CD14-positive monocyte (primary cell): Measurements from ENCODE around the gene CEP131. TPM values are rescaled to one million over a fixed set of nuclear protein-coding genes. Genes with fewer than 3 reads are reported as not detected.

ENCODE experiments used
- DNase-seq, 3 donors: peaks; one replicate each; pipeline ENCODE4 v3.0.0-alpha.2; 2011 to 2022
- H2AFZ ChIP-seq: 2 replicates; pipeline ENCODE4 v1.6.0; 2012; ENCODE audit warnings: mild to moderate bottlenecking, low read depth, low read length, inconsistent platforms; ENCODE audit not compliant: insufficient read depth, poor library complexity, severe bottlenecking
- H3K27ac ChIP-seq, 2 donors: 1 replicate in 1 of 2; 2 replicates in 1 of 2; pipeline ENCODE4 v1.5.1; 2012 to 2013; ENCODE audit warnings: low read length in 2 of 2, control low read depth in 1 of 2, inconsistent platforms in 1 of 2, low read depth in 1 of 2, mild to moderate bottlenecking in 1 of 2
- H3K27me3 ChIP-seq, 2 donors: one replicate each; pipeline versions ENCODE4 v1.6.0 to v1.6.1; 2011 to 2013; ENCODE audit warnings: low read length in 2 of 2; ENCODE audit not compliant: control insufficient read depth in 2 of 2, insufficient read depth in 2 of 2
- H3K36me3 ChIP-seq, 2 donors: replicated peaks in 1 of 2; 1 replicate in 1 of 2; 2 replicates in 1 of 2; pipeline versions ENCODE4 v1.5.1 to v1.6.1; 2012 to 2013; ENCODE audit warnings: low read length in 2 of 2, control low read depth in 1 of 2, inconsistent platforms in 1 of 2, mild to moderate bottlenecking in 1 of 2; ENCODE audit not compliant: insufficient read depth in 2 of 2, control insufficient read depth in 1 of 2
- H3K4me1 ChIP-seq, 2 donors: 1 replicate in 1 of 2; 2 replicates in 1 of 2; pipeline versions ENCODE4 v1.5.1 to v1.6.1; 2012 to 2013; ENCODE audit warnings: low read length in 2 of 2, control low read depth in 1 of 2, inconsistent platforms in 1 of 2, mild to moderate bottlenecking in 1 of 2, moderate library complexity in 1 of 2; ENCODE audit not compliant: insufficient read depth in 2 of 2, control insufficient read depth in 1 of 2
- H3K4me2 ChIP-seq: replicated peaks from 2 replicates; pipeline ENCODE3; 2012; ENCODE audit warnings: low read length, moderate library complexity, mild to moderate bottlenecking; ENCODE audit not compliant: poor library complexity, severe bottlenecking; ENCODE audit errors: extremely low read depth
- H3K4me3 ChIP-seq, 3 experiments: fragments of 200-600 bp in 1 of 3; sonication (generic) in 1 of 3; replicated peaks in 1 of 3; 1 replicate in 2 of 3; 2 replicates in 1 of 3; pipeline ENCODE4 v1.5.1; 2011 to 2013; ENCODE audit warnings: low read length in 3 of 3, mild to moderate bottlenecking in 3 of 3, control low read depth in 2 of 3, low read depth in 2 of 3, inconsistent platforms in 1 of 3, moderate library complexity in 1 of 3
- H3K79me2 ChIP-seq: 2 replicates; pipeline ENCODE4 v1.6.0; 2012; ENCODE audit warnings: mild to moderate bottlenecking, control low read depth, inconsistent platforms, low read length, moderate library complexity; ENCODE audit not compliant: insufficient read depth
- H3K9ac ChIP-seq: 2 replicates; pipeline ENCODE4 v1.6.0; 2017; ENCODE audit warnings: low read length, mild to moderate bottlenecking; ENCODE audit not compliant: insufficient read depth, poor library complexity, severe bottlenecking
- H3K9me3 ChIP-seq, 2 donors: replicated peaks in 1 of 2; 1 replicate in 1 of 2; 2 replicates in 1 of 2; pipeline versions ENCODE4 v1.5.1 to v1.6.1; 2012 to 2013; ENCODE audit warnings: low read length in 2 of 2, control low read depth in 1 of 2; ENCODE audit not compliant: control insufficient read depth in 1 of 2, insufficient read depth in 1 of 2
- H4K20me1 ChIP-seq: 2 replicates; pipeline ENCODE4 v1.6.0; 2012; ENCODE audit warnings: mild to moderate bottlenecking, low read length, control low read depth, moderate library complexity; ENCODE audit not compliant: insufficient read depth
- H3K27ac Mint-ChIP-seq, 7 donors: one replicate each; pipeline ENCODE4 v1.8.0; 2020; ENCODE audit warnings: mild to moderate bottlenecking in 7 of 7, mixed read lengths in 7 of 7, moderate library complexity in 6 of 7, inconsistent platforms in 2 of 7
- H3K27me3 Mint-ChIP-seq, 3 donors: one replicate each; pipeline ENCODE4 v1.8.0; 2021 to 2022; ENCODE audit warnings: low read depth in 3 of 3, mild to moderate bottlenecking in 3 of 3, mixed read lengths in 3 of 3, moderate library complexity in 3 of 3, inconsistent platforms in 1 of 3
- H3K36me3 Mint-ChIP-seq, 2 donors: one replicate each; pipeline ENCODE4 v1.8.0; 2020; ENCODE audit warnings: mixed read lengths in 2 of 2, inconsistent platforms in 1 of 2, mild to moderate bottlenecking in 1 of 2
- H3K4me1 Mint-ChIP-seq: one replicate; pipeline ENCODE4 v1.8.0; 2020; ENCODE audit warnings: mild to moderate bottlenecking, mixed read lengths
- H3K4me3 Mint-ChIP-seq, 2 donors: one replicate each; pipeline ENCODE4 v1.8.0; 2020; ENCODE audit warnings: mild to moderate bottlenecking in 2 of 2, mixed read lengths in 2 of 2, moderate library complexity in 1 of 2
- H3K9me3 Mint-ChIP-seq, 7 donors: one replicate each; pipeline ENCODE4 v1.8.0; 2020 to 2022; ENCODE audit warnings: mixed read lengths in 7 of 7, mild to moderate bottlenecking in 6 of 7, moderate library complexity in 6 of 7, inconsistent platforms in 2 of 7
- CTCF ChIP-seq: fragments of 200-600 bp; IDR thresholded peaks from one replicate; pipeline ENCODE4 v1.8.0; 2022; ENCODE audit warnings: antibody characterized with exemption, mild to moderate bottlenecking
- WGBS: methylation state at CpG from one replicate; pipeline ENCODE4 v1.1.5; 2013; ENCODE audit warnings: missing lambda C conversion rate; ENCODE audit not compliant: insufficient coverage; 5-methylcytosine and 5-hydroxymethylcytosine counted together
- intact Hi-C, 2 donors: fragments of 100-400 bp; cut with micrococcal nuclease; formaldehyde crosslinking; loops; one replicate each; pipeline versions ENCODE4 v1.15.0 to v1.15.1; 2023
- polyA plus RNA-seq, 3 donors: library from polyadenylated mRNA; depleted of rRNA in 1 of 3; unstranded in 2 of 3; stranded (reverse) in 1 of 3; fragments of 300-500 nt in 2 of 3; fragments of >200 nt in 1 of 3; fragmentation: Illumina TruSeq in 2 of 3; gene quantifications; 1 replicate in 2 of 3; 2 replicates in 1 of 3; pipeline ENCODE4 v1.2.3, GENCODE V29; 2012 to 2021

The CEP131 gene
- polyA plus RNA-seq, 3 donors: 0.69 to 9.7 (median 1.0) TPM

- intact Hi-C loops: loop anchor here in 1 of 2 donors (5.0 kb wide), 1 partner anchor 45 kb away; no protein-coding TSS in a partner anchor
- peaks cover 0 to 20% of the 10 kb centered on the region in 2 donors for H3K27me3 ChIP-seq
- H3K4me2 ChIP-seq: no peak overlapping the region
- peaks cover 13 to 29% (median 17%) of the 10 kb centered on the region in 3 donors for H3K27me3 Mint-ChIP-seq
- H3K36me3 Mint-ChIP-seq: peaks cover 0 to 11% of the 10 kb centered on the region in 2 donors
- H3K79me2 ChIP-seq: no peaks in the 10 kb centered on the region
- no peak overlapping the region for H2AFZ ChIP-seq
- no peaks in the 10 kb centered on the region for H3K36me3 ChIP-seq
- peaks cover 0 to 7% (median 0%) of the 10 kb centered on the region in 7 donors for H3K9me3 Mint-ChIP-seq
- H3K4me3 Mint-ChIP-seq: no peak overlapping the region
- no peak overlapping the region for H3K4me3 ChIP-seq
- H3K27ac ChIP-seq: no peak overlapping the region
- H3K9ac ChIP-seq: no peak overlapping the region
- peaks cover 0 to 3% of the 10 kb centered on the region in 2 donors for H3K9me3 ChIP-seq
- no peak for DNase-seq
- 92% methylated on average over 11 of the region's 11 CpGs for WGBS
- TF ChIP-seq CTCF: no peak
- no peaks in the 10 kb centered on the region for H4K20me1 ChIP-seq
- H3K27ac Mint-ChIP-seq: no peak overlapping the region
- no peaks in the 10 kb centered on the region for H3K4me1 ChIP-seq
- peaks cover 2% of the 10 kb centered on the region for H3K4me1 Mint-ChIP-seq
Observed at GRCh38 chr17:81187120-81187519, 35.6 kb downstream of the CEP131 start.

GRCh38 chr17:81186203-81186602 lies 36.6 kb downstream of the CEP131 start:
- H3K4me3 ChIP-seq: no peak overlapping the region
- no peak overlapping the region for H2AFZ ChIP-seq
- WGBS: 89% methylated on average over 4 of the region's 7 CpGs
- H3K4me1 ChIP-seq: no peaks in the 10 kb centered on the region
- Mint-ChIP-seq H3K4me1 (peaks cover 2% of the 10 kb centered on the region), H3K4me3 (no peak overlapping the region), H3K27ac (peak overlapping the region in 1 of 7 donors; percentile 54), H3K27me3 (peaks cover 13 to 29% (median 17%) of the 10 kb centered on the region in 3 donors), H3K36me3 (peaks cover 0 to 11% of the 10 kb centered on the region in 2 donors), H3K9me3 (peaks cover 0 to 7% (median 0%) of the 10 kb centered on the region in 7 donors)
- no peak for TF ChIP-seq CTCF
- H3K9me3 ChIP-seq: peaks cover 0 to 3% of the 10 kb centered on the region in 2 donors
- no peak overlapping the region for H3K9ac ChIP-seq
- intact Hi-C loops: loop anchor here in 1 of 2 donors (5.0 kb wide), 1 partner anchor 44 kb away; no protein-coding TSS in a partner anchor
- no peaks in the 10 kb centered on the region for H3K79me2 ChIP-seq
- H3K4me2 ChIP-seq: no peak overlapping the region
- no peaks in the 10 kb centered on the region for H3K36me3 ChIP-seq
- H3K27me3 ChIP-seq: peaks cover 0 to 20% of the 10 kb centered on the region in 2 donors
- no peaks in the 10 kb centered on the region for H4K20me1 ChIP-seq
- no peak for DNase-seq
- no peak overlapping the region for H3K27ac ChIP-seq
